NCI-H2107 (cell line): ENCODE measurements around the gene ZFYVE9.
"Not testable (repeated sequence)": the region's sequence is repeated elsewhere in the genome, so short reads cannot be mapped to it uniquely, and the experiment has no call there.

ENCODE experiments used
- DNase-seq: peaks from one replicate; lab custom pipeline; 2025; lab: John Stamatoyannopoulos, UW

Gene ZFYVE9

GRCh38 chr1:52191395-52191965, 49.6 kb downstream of the ZFYVE9 start:
- DNase-seq, result no peak

- no peak for DNase-seq
These were observed 50.1 kb downstream of the ZFYVE9 start for GRCh38 chr1:52192024-52192423.

GRCh38 chr1:52192436-52192835, 50.5 kb downstream of the ZFYVE9 start:
- no peak for DNase-seq

GRCh38 chr1:52193985-52194384, 52.1 kb downstream of the ZFYVE9 start:
- DNase-seq, result no peak

GRCh38 chr1:52195161-52195560, 53.3 kb downstream of the ZFYVE9 start:
- no peak for DNase-seq

GRCh38 chr1:52203935-52204625, 62.2 kb downstream of the ZFYVE9 start:
- no peak for DNase-seq

GRCh38 chr1:52204696-52205095, 62.8 kb downstream of the ZFYVE9 start:
- no peak for DNase-seq

- not testable (repeated sequence) for DNase-seq
These were observed 64.8 kb downstream of the ZFYVE9 start for GRCh38 chr1:52206686-52207085.

- no peak for DNase-seq
These were observed 67.5 kb downstream of the ZFYVE9 start for GRCh38 chr1:52209429-52209828.

GRCh38 chr1:52210044-52210443, 68.2 kb downstream of the ZFYVE9 start:
- DNase-seq, result no peak

GRCh38 chr1:52216907-52217458, 75.1 kb downstream of the ZFYVE9 start:
- no peak for DNase-seq

GRCh38 chr1:52225174-52225573, 83.3 kb downstream of the ZFYVE9 start:
- no peak for DNase-seq

- DNase-seq, result no peak
These were observed 87.6 kb downstream of the ZFYVE9 start for GRCh38 chr1:52229494-52229893.

- DNase-seq, result no peak
These were observed 91.6 kb downstream of the ZFYVE9 start for GRCh38 chr1:52233463-52233862.

- DNase-seq, result no peak
These were observed 92.1 kb downstream of the ZFYVE9 start for GRCh38 chr1:52234014-52234413.

- no peak for DNase-seq
These were observed 92.8 kb downstream of the ZFYVE9 start for GRCh38 chr1:52234708-52235107.

- no peak for DNase-seq
These were observed 93.8 kb downstream of the ZFYVE9 start for GRCh38 chr1:52235646-52236045.

GRCh38 chr1:52237430-52237829, 95.5 kb downstream of the ZFYVE9 start:
- no peak for DNase-seq

- DNase-seq, result no peak
These were observed 96.6 kb downstream of the ZFYVE9 start for GRCh38 chr1:52238474-52238873.

GRCh38 chr1:52238887-52239707, 97.2 kb downstream of the ZFYVE9 start:
- no peak for DNase-seq

GRCh38 chr1:52239708-52240001, 97.8 kb downstream of the ZFYVE9 start:
- DNase-seq, result no peak

GRCh38 chr1:52240592-52241210, 98.8 kb downstream of the ZFYVE9 start:
- no peak for DNase-seq
